Right cardiac atrium (tissue), 5 donors: ENCODE data around the gene TMEM95. TPM values are rescaled to one million over a fixed set of nuclear protein-coding genes. Genes with fewer than 3 reads are reported as not detected.
"Not testable (repeated sequence)": the region's sequence is repeated elsewhere in the genome, so short reads cannot be mapped to it uniquely, and the experiment has no call there.

Experiments used
- ATAC-seq, 2 donors: fragments of 200-7000 bp; cut with Tn5 transposase; one replicate each; pipeline versions ENCODE4 v1.8.0 to v1.9.1; 2020; ENCODE audit warnings: moderate library complexity in 2 of 2, mild to moderate bottlenecking in 1 of 2
- DNase-seq, 3 donors: peaks; one replicate each; pipeline ENCODE4 v3.0.0-alpha.2; 2020
- H3K27ac ChIP-seq: one replicate; pipeline ENCODE4 v1.5.1; 2013; ENCODE audit warnings: mild to moderate bottlenecking, low read length, control low read depth, moderate library complexity
- H3K27me3 ChIP-seq: one replicate; pipeline ENCODE4 v1.6.1; 2013; ENCODE audit not compliant: control insufficient read depth, insufficient read depth
- H3K4me1 ChIP-seq: one replicate; pipeline ENCODE4 v1.6.1; 2013; ENCODE audit warnings: low read length; ENCODE audit not compliant: control insufficient read depth, insufficient read depth
- H3K4me3 ChIP-seq: one replicate; pipeline ENCODE4 v1.5.1; 2013; ENCODE audit warnings: low read length, control low read depth
- H3K9me3 ChIP-seq: one replicate; pipeline ENCODE4 v1.6.1; 2013; ENCODE audit warnings: low read length; ENCODE audit not compliant: control insufficient read depth
- WGBS: extraction: QIAGEN DNeasy Blood & Tissue Kit; methylation state at CpG from one replicate; pipeline ENCODE4 v1.1.7; 2013; 5-methylcytosine and 5-hydroxymethylcytosine counted together
- intact Hi-C, 4 donors: fragments of 100-400 bp; cut with DNase I; formaldehyde crosslinking; loops; one replicate each; pipeline versions ENCODE4 v1.11.0 to v1.14.0; 2022 to 2023
- polyA plus RNA-seq: library from polyadenylated mRNA; stranded (reverse); fragments of 200-250 nt; gene quantifications from one replicate; pipeline ENCODE4 v1.2.3, GENCODE V29; 2013
- total RNA-seq, 4 donors: library from RNA; stranded (reverse); fragmentation: NEBNext Ultra II Directional; extraction: Animal tissue kit (Norgen Biotek cat#: 25700); gene quantifications; one replicate each; pipeline ENCODE4 v1.2.1, GENCODE V29; 2021
- donor health status: healthy with polysubstance abuse.
- donor health status: DM: no; HTN: yes; CAD: no.
- donor health status: DM: no; HTN: no; CAD: no.
- donor health status: DM: no; HTN: yes; CAD: no; lungs with severe emphysema.
- donor health status: DM: yes; HTN: yes; CAD: no.

The TMEM95 gene
- total and polyA plus RNA-seq, 5 donors = not detected

DNA sequence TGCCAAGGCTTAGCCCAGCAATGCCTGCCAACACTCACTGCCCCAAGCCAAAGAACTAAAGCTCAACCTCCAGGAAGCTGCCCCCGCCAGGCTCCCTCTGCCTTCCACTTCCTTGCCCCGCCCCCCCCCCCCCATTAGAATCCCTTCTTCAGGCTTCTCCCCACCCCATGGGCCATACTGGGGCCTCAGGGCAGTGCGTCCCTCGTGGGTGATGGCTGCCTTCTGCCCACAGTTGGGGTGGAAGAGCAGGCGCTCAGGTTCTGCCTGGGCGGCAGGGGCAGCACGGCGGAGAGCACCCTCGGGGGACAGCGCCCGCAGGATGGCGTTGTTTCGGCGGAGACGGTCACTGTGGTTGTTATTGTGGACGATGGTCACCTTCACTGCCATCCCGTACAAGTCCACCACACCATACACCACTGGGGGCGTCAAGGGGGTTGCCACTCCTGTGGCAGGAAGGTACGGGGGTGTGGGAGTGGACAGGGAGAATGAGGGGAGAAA, 29.9 kb upstream of the TMEM95 start:
- no peaks in the 10 kb centered on the region for H3K27me3 ChIP-seq
- no peak overlapping the region for H3K4me3 ChIP-seq
- H3K27ac ChIP-seq = no peak overlapping the region
- 90% methylated on average over 19 of the region's 19 CpGs for WGBS
- DNase-seq (peak in 1 of 3 donors; percentile 32), ATAC-seq (no peak)
- no peaks in the 10 kb centered on the region for H3K9me3 ChIP-seq
- intact Hi-C loops = no loop called here
- no peaks in the 10 kb centered on the region for H3K4me1 ChIP-seq

DNA sequence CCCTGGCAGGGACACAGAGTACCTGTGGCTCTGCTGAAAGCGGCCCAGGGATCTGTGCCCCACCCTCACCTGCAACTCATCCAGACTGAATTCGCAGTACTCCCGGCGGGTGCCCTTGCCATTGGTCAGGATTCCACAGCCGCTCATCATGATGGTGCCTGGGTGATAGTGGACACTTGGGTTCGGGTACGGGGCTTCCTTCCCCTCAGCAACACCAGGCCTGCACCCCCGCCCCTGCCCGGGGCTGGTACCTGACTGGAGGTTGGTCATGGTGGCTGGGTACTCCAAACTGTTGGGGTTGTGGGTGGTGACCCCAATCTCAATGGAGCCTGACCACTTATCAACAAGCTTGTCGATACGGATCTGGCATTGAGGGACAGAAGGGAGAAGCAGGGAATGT, 28.8 kb upstream of the TMEM95 start:
- WGBS = 91% methylated on average over 11 of the region's 11 CpGs
- no peaks in the 10 kb centered on the region for H3K9me3 ChIP-seq
- H3K4me1 ChIP-seq = no peaks in the 10 kb centered on the region
- H3K4me3 ChIP-seq = no peak overlapping the region
- intact Hi-C loops = no loop called here
- H3K27me3 ChIP-seq = no peaks in the 10 kb centered on the region
- DNase-seq (peak in 2 of 3 donors; percentile 6 to 28), ATAC-seq (no peak)
- no peak overlapping the region for H3K27ac ChIP-seq

DNA sequence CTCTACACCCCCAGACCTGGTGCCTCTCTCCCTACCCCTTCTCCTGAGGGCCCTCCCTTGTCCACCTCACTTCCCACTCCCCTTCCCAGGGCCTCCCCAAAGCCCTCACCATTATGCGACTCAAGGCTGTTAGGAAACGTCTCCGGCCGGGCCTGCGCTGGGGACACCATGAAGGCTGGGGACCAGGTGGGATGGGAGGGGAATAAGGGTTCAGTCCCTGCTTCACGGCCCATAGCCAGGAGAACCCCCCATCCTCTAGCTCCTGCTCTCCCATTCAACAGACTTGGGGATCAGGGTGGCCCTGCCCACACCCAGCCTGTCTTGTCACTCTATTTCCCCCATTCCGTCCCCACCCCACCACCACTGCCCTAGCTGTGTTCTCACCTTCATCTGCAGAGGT, 27.9 kb upstream of the TMEM95 start:
- intact Hi-C loops = no loop called here
- no peak for ATAC-seq
- H3K27ac ChIP-seq = no peak overlapping the region
- 87% methylated on average over 7 of the region's 7 CpGs for WGBS
- H3K27me3 ChIP-seq = no peaks in the 10 kb centered on the region
- no peaks in the 10 kb centered on the region for H3K4me1 ChIP-seq
- no peak overlapping the region for H3K4me3 ChIP-seq
- DNase-seq = peak in 2 of 3 donors; percentile 14 to 29
- H3K9me3 ChIP-seq = no peaks in the 10 kb centered on the region

DNA sequence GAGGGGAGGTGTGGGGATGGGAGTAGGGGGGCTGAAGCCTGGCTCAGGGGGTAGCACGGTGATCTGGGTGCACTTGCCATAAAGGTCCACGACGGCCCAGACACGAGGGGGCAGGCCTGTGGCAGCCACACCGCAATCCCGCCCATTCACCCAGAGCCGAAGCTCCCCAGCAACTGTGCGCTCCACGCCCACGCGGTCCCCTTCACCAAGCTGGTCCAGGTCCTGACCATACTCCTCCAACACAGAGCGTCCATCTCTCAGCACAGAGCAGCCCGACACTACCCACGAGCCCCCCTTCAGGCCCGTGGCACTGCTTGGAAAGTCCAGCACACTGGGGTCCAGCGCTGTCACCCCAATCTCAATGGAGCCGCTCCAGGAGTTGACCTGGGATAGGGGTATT, 27.5 kb upstream of the TMEM95 start:
- DNase-seq = peak in 2 of 3 donors; percentile 12 to 50
- no peak for ATAC-seq
- H3K4me3 ChIP-seq = no peak overlapping the region
- intact Hi-C loops = no loop called here
- H3K27ac ChIP-seq = no peak overlapping the region
- 87% methylated on average over 17 of the region's 17 CpGs for WGBS
- H3K27me3 ChIP-seq = no peaks in the 10 kb centered on the region
- H3K9me3 ChIP-seq = no peaks in the 10 kb centered on the region
- no peaks in the 10 kb centered on the region for H3K4me1 ChIP-seq

DNA sequence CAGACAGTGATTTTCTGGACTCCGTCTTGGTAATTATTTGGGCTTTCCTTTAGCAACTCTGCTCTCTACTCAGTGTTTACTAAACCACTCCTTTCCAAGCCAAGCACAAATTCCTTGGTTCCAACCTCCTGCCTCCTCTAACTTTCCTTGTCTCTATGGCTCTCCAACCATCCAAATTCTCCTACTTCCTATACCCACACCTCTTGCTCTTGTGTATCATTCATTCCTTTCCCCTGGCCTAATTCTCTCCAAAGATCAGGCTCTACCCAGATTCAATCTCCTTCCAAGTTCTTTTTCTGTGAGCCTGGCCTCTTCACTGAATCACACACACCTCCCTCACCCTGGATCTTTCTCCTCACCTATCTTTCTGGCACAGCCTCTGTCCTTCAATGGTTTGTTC, 26.9 kb upstream of the TMEM95 start:
- no peaks in the 10 kb centered on the region for H3K27me3 ChIP-seq
- ATAC-seq = no peak
- intact Hi-C loops = no loop called here
- H3K4me3 ChIP-seq = no peak overlapping the region
- no peaks in the 10 kb centered on the region for H3K9me3 ChIP-seq
- H3K27ac ChIP-seq = no peak overlapping the region
- DNase-seq = no peak
- 69% methylated on average over 1 of the region's 1 CpG for WGBS
- no peaks in the 10 kb centered on the region for H3K4me1 ChIP-seq

DNA sequence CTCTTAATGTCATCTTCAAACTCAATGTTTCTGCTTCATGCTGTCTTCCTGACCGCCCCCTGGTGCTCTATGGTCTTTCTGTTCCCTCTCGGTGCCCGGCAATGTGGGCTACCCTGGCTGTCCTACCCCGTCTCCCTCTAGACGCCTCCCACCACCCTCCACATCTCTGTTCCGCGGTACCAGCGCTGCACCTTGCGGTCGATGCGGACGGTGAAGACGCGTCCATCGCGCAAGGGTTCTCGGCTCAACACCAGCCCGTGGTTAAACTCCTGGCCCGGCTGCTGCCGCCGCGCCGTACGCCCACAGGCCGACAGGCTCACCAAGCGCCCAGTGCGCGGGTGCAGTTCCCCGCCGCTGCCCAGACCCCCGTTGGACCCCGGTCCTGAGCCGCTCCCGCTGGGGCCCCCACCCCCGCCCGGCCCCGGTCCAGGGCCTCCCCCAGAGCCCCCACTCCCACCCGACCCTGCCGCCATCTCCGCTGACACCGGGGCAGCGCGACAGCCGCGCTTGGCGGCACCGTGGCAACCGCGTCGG, 26.0 kb upstream of the TMEM95 start, which contains the start of gene NEURL4:
NEURL4 (minus strand) TSS at position 496 of the 534 bp plus-strand sequence; CDS start at position 473, 23 bp downstream.
- Histone ChIP-seq H3K27ac (peak within 1 kb of the TSS; percentile 89), H3K27me3 (no peaks in the 10 kb centered on the region), H3K9me3 (no peaks in the 10 kb centered on the region), H3K4me1 (no peaks in the 10 kb centered on the region), H3K4me3 (peak within 1 kb of the TSS; percentile 69)
- no peak for ATAC-seq
- WGBS = under 1% methylated on average over 50 of the region's 50 CpGs
- no peak for DNase-seq
- intact Hi-C loops = no loop called here

DNA sequence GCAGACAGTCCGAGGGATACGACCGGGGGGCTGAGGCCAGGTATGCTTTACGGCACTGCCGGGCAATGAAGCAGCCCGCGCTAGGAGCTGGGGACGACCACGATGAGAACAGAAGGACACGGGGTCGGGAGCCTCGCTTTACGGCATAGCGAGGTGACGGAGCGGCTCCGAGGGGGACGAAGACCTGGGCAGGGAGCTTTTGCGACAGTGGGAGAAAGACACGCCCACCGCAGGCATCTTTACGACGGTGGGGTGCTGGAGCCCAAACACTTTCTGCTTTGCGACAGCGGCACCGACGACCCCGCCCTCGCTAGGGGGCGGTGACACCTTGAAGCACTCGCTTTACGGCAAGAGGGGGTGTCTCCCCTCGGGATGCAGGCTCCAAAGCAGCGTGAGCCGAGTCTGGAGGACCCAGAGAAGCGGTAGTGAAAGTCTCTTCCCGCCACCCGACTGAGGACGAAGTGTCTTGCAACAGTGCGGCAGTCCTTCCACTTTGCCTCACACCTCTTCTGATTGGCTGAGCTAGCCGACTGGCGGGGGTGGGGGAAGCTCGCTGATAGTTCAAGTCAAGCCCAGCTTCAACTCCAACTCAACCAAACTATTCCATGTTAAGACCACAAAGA, 25.5 kb upstream of the TMEM95 start:
- Histone ChIP-seq H3K27ac (peak overlapping the region; percentile 89), H3K4me3 (peak overlapping the region; percentile 69), H3K4me1 (no peaks in the 10 kb centered on the region), H3K9me3 (no peaks in the 10 kb centered on the region), H3K27me3 (no peaks in the 10 kb centered on the region)
- DNase-seq (peak; percentile 99 to 100 (median 99)), ATAC-seq (peak; percentile 90 to 91)
- WGBS = under 1% methylated on average over 43 of the region's 43 CpGs
- intact Hi-C loops = no loop called here

DNA sequence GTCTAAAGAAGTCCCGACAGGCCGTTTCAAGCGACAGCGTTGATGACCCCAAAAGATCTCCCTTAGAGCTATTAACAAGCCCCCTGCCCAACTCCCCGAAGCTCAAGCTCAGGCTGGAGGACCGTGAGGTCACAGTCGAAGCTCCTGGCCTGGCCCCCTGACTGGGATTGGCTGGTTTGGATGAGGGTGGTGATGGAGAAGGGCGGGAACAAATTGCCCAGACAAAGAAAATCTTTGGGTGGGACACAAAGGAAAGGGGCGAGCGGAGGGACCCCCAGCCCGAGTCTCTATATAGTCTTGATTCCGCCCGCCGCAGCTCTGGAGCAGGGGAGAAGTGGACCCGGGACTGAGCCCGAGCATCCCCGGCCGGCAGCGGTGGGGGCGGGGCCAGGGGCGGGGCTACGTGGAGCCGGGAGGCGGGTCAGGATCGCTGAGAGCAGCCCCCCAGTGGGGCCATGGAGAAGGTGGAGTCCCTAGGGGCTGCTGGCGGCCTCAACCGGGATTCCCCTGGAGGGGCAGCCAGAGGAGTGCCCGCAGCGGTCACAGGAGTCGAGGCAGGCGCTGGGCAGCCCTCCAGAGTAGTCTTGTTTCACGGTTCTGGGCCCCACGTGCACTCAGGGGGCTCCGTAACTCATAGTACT, 24.8 kb upstream of the TMEM95 start:
- Histone ChIP-seq H3K27ac (peak overlapping the region; percentile 89), H3K27me3 (no peaks in the 10 kb centered on the region), H3K9me3 (no peaks in the 10 kb centered on the region), H3K4me3 (peak overlapping the region; percentile 69), H3K4me1 (no peaks in the 10 kb centered on the region)
- under 1% methylated on average over 34 of the region's 34 CpGs for WGBS
- DNase-seq (peak; percentile 79 to 91 (median 90)), ATAC-seq (peak; percentile 74 to 81)
- intact Hi-C loops = no loop called here

DNA sequence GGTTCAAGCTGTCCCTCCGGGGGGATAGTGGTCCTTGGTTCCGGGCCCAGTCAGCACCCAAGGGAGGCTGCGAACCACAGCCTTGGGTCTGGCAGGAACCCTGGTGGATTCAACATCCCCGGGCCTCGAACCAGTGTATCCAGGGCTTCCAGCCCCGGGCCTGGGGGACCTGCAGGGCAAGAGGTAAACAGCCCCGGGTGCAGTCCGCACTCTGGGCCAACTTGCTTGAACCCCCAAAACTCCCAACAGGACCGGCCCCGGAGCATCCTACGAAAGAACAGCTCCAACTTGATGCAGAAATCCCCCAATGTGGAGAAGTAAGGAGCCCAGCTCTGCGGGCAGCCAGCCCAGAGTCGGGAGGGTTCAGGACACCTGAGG, 24.3 kb upstream of the TMEM95 start:
- WGBS = 66% methylated on average over 13 of the region's 13 CpGs
- H3K4me1 ChIP-seq = no peaks in the 10 kb centered on the region
- ATAC-seq = no peak
- no peaks in the 10 kb centered on the region for H3K27me3 ChIP-seq
- no peak for DNase-seq
- intact Hi-C loops = no loop called here
- no peaks in the 10 kb centered on the region for H3K9me3 ChIP-seq
- H3K4me3 ChIP-seq = peak overlapping the region; percentile 69
- peak overlapping the region; percentile 72 for H3K27ac ChIP-seq

DNA sequence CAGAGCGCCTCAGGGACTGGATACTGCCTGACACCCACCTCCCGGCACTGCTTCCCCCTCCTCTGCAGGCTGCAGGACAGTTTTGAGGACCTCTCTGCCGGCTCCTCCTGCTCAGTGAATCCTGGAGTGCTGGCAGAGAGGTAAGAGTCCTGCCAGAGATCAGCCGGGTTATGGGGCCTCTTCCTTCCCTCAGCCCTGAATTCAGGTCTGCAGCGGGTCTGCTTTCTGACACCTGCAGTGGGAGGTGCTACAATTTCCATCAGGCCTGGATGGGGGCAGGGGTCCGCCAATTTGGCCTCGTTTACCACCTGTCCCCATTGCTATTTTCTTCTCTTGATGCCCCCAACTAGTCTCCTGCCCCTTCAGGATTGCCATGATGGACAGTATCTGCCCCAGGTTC, 22.8 kb upstream of the TMEM95 start:
- 55% methylated on average over 7 of the region's 7 CpGs for WGBS

DNA sequence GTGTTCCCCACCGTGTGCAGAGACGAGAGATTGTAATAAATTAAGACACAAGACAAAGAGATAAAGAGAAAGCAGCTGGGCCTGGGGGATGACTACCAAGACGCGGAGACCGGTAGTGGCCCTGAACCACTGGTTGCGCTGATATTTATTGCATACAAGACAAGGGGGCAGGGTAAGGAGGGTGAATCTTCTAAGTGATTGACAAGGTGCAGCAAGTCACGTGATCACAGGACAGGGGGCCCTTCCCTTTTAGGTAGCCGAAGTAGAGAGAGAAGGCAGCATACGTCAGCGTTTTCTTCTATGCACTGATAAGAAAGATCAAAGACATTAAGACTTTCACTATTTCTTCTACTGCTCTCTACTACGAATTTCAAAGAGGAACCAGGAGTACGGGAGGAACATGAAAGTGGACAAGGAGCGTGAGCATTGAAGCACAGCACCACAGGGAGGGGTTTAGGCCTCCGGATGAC, 22.3 kb upstream of the TMEM95 start:
- H3K4me1 ChIP-seq, H3K4me3 ChIP-seq, H3K27me3 ChIP-seq, ATAC-seq, H3K27ac ChIP-seq, H3K9me3 ChIP-seq, intact Hi-C loops: not testable (repeated sequence)
- 43% methylated on average over 14 of the region's 14 CpGs for WGBS
- DNase-seq = peak in 1 of 3 donors; percentile 24

More for the DNA sequence above, 22.8 kb upstream of the TMEM95 start:
- no peak for ATAC-seq
- H3K4me3 ChIP-seq = no peak overlapping the region
- H3K4me1 ChIP-seq = no peaks in the 10 kb centered on the region
- peak in 1 of 3 donors; percentile 30 for DNase-seq
- H3K9me3 ChIP-seq = no peaks in the 10 kb centered on the region
- intact Hi-C loops = no loop called here
- no peaks in the 10 kb centered on the region for H3K27me3 ChIP-seq
- no peak overlapping the region for H3K27ac ChIP-seq
